ENCODE measurements around the gene NCOA4.
"Not testable (repeated sequence)": the region's sequence is repeated elsewhere in the genome, so short reads cannot be mapped to it uniquely, and the experiment has no call there.

The NCOA4 gene

GRCh38 chr10:46030091-46030937 is at the start of gene NCOA4:
NCOA4 (minus strand) TSS chr10:46030623; CDS start chr10:46016680, 13,943 bp downstream.
- peak; percentile 97 for DNase-seq

GRCh38 chr10:46079831-46080585 is 49.6 kb upstream of the NCOA4 start:
- DNase-seq: no peak

GRCh38 chr10:46077731-46078413 is 47.4 kb upstream of the NCOA4 start:
- DNase-seq: no peak

- no peak for DNase-seq
Measured at GRCh38 chr10:46077141-46077554, 46.7 kb upstream of the NCOA4 start.

- DNase-seq: no peak
Measured at GRCh38 chr10:46075869-46076268, 45.4 kb upstream of the NCOA4 start.

- no peak for DNase-seq
Measured at GRCh38 chr10:46074196-46074946, 43.9 kb upstream of the NCOA4 start.

- DNase-seq: no peak
Measured at GRCh38 chr10:46073564-46073963, 43.1 kb upstream of the NCOA4 start.

- DNase-seq: no peak
Measured at GRCh38 chr10:46070749-46071148, 40.3 kb upstream of the NCOA4 start.

GRCh38 chr10:46069771-46070463 is 39.5 kb upstream of the NCOA4 start:
- no peak for DNase-seq

GRCh38 chr10:46068905-46069304 is 38.5 kb upstream of the NCOA4 start:
- no peak for DNase-seq

GRCh38 chr10:46068117-46068516 is 37.7 kb upstream of the NCOA4 start:
- DNase-seq: no peak

- DNase-seq: no peak
Measured at GRCh38 chr10:46064269-46064817, 33.9 kb upstream of the NCOA4 start.

- no peak for DNase-seq
Measured at GRCh38 chr10:46062723-46063428, 32.5 kb upstream of the NCOA4 start.

- no peak for DNase-seq
Measured at GRCh38 chr10:46060706-46061105, 30.3 kb upstream of the NCOA4 start.

- DNase-seq: not testable (repeated sequence)
Measured at GRCh38 chr10:46057927-46058326, 27.5 kb upstream of the NCOA4 start.

GRCh38 chr10:46057038-46057437 is 26.6 kb upstream of the NCOA4 start:
- no peak for DNase-seq

- DNase-seq: no peak
Measured at GRCh38 chr10:46055771-46056170, 25.3 kb upstream of the NCOA4 start.

GRCh38 chr10:46053534-46054434 is 23.4 kb upstream of the NCOA4 start:
- no peak for DNase-seq

GRCh38 chr10:46052791-46053375 is 22.5 kb upstream of the NCOA4 start:
- DNase-seq: no peak
